HepG2 (cell line): ENCODE results near the gene SLC23A2.

Experiments used
- CEBPB ChIP-seq: IDR thresholded peaks from 2 replicates; pipeline ENCODE4 v1.6.1; 2011; ENCODE audit warnings: low read depth, low read length, improper control_type of control experiment, borderline replicate concordance
- ZMYM3 ChIP-seq: sonication (generic); formaldehyde crosslinking; IDR thresholded peaks from 2 replicates; pipeline ENCODE4 v1.5.1; 2020; ENCODE audit warnings: mild to moderate bottlenecking, missing genetic modification reagents
- TF ChIP-seq, protein P1 (sequence below), 2 experiments: sonication (generic) in 1 of 2; formaldehyde crosslinking in 1 of 2; IDR thresholded peaks; 2 replicates each; pipeline versions ENCODE4 v1.5.1 to v1.6.1; 2011 to 2020; ENCODE audit warnings: borderline replicate concordance in 1 of 2, low read depth in 1 of 2, low read length in 1 of 2, mild to moderate bottlenecking in 1 of 2, missing genetic modification reagents in 1 of 2, moderate library complexity in 1 of 2

DNA sequence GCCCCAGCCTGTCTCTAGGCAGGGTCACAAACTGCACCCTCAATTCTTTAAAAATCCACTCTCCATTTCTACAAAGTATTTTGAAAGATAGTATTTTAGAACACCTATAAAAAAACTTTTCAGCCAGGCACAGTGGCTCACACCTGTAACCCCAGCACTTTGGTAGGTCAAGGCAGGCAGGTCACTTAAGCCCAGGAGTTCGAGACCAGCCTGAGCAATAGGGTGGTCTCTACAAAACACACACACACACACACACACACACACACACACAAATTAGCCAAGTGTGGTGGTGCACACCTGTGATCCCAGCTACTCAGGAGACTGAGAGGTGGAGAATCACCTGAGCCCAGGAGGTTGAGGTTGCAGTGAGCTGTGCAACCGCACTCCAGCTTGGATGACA is 30.2 kb downstream of the SLC23A2 start:
- TF ChIP-seq ZMYM3 (CRISPR knock-in tag): peak; percentile 25; the same call in 1 of the 2 replicates
- TF ChIP-seq CEBPB: no peak
- TF ChIP-seq, protein P1, sequence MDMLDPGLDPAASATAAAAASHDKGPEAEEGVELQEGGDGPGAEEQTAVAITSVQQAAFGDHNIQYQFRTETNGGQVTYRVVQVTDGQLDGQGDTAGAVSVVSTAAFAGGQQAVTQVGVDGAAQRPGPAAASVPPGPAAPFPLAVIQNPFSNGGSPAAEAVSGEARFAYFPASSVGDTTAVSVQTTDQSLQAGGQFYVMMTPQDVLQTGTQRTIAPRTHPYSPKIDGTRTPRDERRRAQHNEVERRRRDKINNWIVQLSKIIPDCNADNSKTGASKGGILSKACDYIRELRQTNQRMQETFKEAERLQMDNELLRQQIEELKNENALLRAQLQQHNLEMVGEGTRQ (IDR thresholded peaks at IDR 0.05; ENCODE audit: low read depth, low read length): no peak
- TF ChIP-seq, protein P1 (CRISPR knock-in tag; IDR thresholded peaks at IDR 0.05; ENCODE audit: borderline replicate concordance): no peak
